Astrocyte (in vitro differentiated cells and primary cell): ENCODE results near the gene IGSF21. TPM values are rescaled to one million over a fixed set of nuclear protein-coding genes. Genes with fewer than 3 reads are reported as not detected.
A peak's percentile ranks its signal among the peaks of the same experiment; 100 is the strongest.

Experiments used
- DNase-seq: peaks from one replicate; pipeline ENCODE4 v3.0.0-alpha.2; 2010; ENCODE audit warnings: low read depth
- FAIRE-seq: peaks from 2 replicates; lab custom pipeline; 2011; peaks lifted over from hg19 to GRCh38; lab: Jason Lieb, UNC
- H2AFZ ChIP-seq: 2 replicates; pipeline ENCODE4 v1.6.0; 2012; ENCODE audit warnings: low read depth, low read length, inconsistent platforms
- H3K27ac ChIP-seq: 2 replicates; pipeline ENCODE4 v1.5.1; 2011; ENCODE audit warnings: low read depth, low read length, inconsistent platforms
- H3K27me3 ChIP-seq: 2 replicates; pipeline ENCODE4 v1.6.0; 2011; ENCODE audit warnings: low read length, inconsistent platforms; ENCODE audit not compliant: insufficient read depth
- H3K36me3 ChIP-seq: 2 replicates; pipeline ENCODE4 v1.5.1; 2011; ENCODE audit warnings: low read length, inconsistent platforms; ENCODE audit not compliant: insufficient read depth
- H3K4me1 ChIP-seq: 2 replicates; pipeline ENCODE4 v1.5.1; 2011; ENCODE audit warnings: low read length, inconsistent platforms; ENCODE audit not compliant: insufficient read depth
- H3K4me2 ChIP-seq: 2 replicates; pipeline ENCODE4 v1.6.0; 2012; ENCODE audit warnings: low read length, inconsistent platforms
- H3K4me3 ChIP-seq: 2 replicates; pipeline ENCODE4 v1.5.1; 2011; ENCODE audit warnings: low read depth, mild to moderate bottlenecking, low read length, inconsistent platforms; ENCODE audit not compliant: insufficient read depth
- H3K79me2 ChIP-seq: 2 replicates; pipeline ENCODE4 v1.6.0; 2012; ENCODE audit warnings: mild to moderate bottlenecking, low read length, inconsistent platforms; ENCODE audit not compliant: insufficient read depth
- H3K9ac ChIP-seq: 2 replicates; pipeline ENCODE4 v1.6.0; 2012; ENCODE audit warnings: mild to moderate bottlenecking, low read length, inconsistent platforms
- H3K9me3 ChIP-seq: 2 replicates; pipeline ENCODE4 v1.5.1; 2012; ENCODE audit warnings: low read depth, mild to moderate bottlenecking, low read length, inconsistent platforms; ENCODE audit not compliant: insufficient read depth
- H4K20me1 ChIP-seq: 2 replicates; pipeline ENCODE4 v1.6.0; 2012; ENCODE audit warnings: low read length, inconsistent platforms; ENCODE audit not compliant: insufficient read depth
- H3K27ac Mint-ChIP-seq: one replicate; pipeline ENCODE4 v1.8.0; 2021; ENCODE audit warnings: mild to moderate bottlenecking, mixed read lengths; ENCODE audit not compliant: unreplicated experiment
- H3K27me3 Mint-ChIP-seq: one replicate; pipeline ENCODE4 v1.8.0; 2021; ENCODE audit warnings: low read depth, mixed read lengths; ENCODE audit not compliant: unreplicated experiment
- H3K36me3 Mint-ChIP-seq: one replicate; pipeline ENCODE4 v1.8.0; 2021; ENCODE audit warnings: low read depth, mixed read lengths; ENCODE audit not compliant: unreplicated experiment
- H3K4me1 Mint-ChIP-seq: one replicate; pipeline ENCODE4 v1.8.0; 2021; ENCODE audit warnings: low read depth, mixed read lengths; ENCODE audit not compliant: unreplicated experiment
- H3K4me3 Mint-ChIP-seq: one replicate; pipeline ENCODE4 v1.8.0; 2021; ENCODE audit warnings: mild to moderate bottlenecking, moderate library complexity, mixed read lengths; ENCODE audit not compliant: unreplicated experiment
- H3K9me3 Mint-ChIP-seq: one replicate; pipeline ENCODE4 v1.8.0; 2021; ENCODE audit warnings: mild to moderate bottlenecking, mixed read lengths; ENCODE audit not compliant: unreplicated experiment
- CTCF ChIP-seq: IDR thresholded peaks from 2 replicates; pipeline ENCODE4 v1.5.1; 2011; ENCODE audit warnings: low read depth, mild to moderate bottlenecking, inconsistent platforms, low read length, moderate library complexity; ENCODE audit not compliant: insufficient read depth
- EZH2 ChIP-seq: IDR thresholded peaks from 2 replicates; pipeline ENCODE4 v1.6.1; 2012; ENCODE audit warnings: mild to moderate bottlenecking, low read length, inconsistent platforms; ENCODE audit not compliant: insufficient read depth
- total RNA-seq: library from RNA; stranded (reverse); gene quantifications from 2 replicates; pipeline ENCODE4 v1.2.1, GENCODE V29; 2021

IGSF21 gene
- total RNA-seq, 1 donor from 2014 or later: not detected

DNA sequence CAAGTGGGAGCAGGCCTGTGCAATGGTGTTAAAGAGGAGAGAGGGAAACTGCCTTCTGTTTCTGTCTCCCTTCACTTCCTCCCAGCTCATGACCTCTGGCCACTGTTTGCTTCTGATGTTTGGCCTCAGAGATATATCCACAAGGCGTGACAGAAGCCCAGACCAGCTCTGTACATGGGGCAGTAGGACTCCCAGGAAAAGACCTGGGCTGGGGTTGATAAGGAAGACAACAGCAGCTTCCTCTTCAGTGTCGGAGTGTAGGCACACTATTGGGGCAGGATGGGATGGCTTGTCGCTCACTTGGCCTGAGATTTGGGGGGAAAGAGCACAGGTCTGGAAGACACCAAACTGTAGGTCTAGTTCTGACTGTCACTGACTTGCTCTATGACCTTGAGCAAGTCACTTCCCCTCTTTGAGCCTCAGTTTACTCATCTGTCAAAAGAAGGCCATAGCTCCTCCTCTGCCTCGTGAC, 305.3 kb downstream of the IGSF21 start:
- no peaks in the 10 kb centered on the region for H4K20me1 ChIP-seq
- peaks cover 8% of the 10 kb centered on the region for H3K4me1 Mint-ChIP-seq
- H3K4me1 ChIP-seq: no peaks in the 10 kb centered on the region
- no peak overlapping the region for H3K9ac ChIP-seq
- no peak overlapping the region for H3K4me2 ChIP-seq
- DNase-seq (no peak), FAIRE-seq (no peak)
- H3K9me3 Mint-ChIP-seq: peaks cover 23% of the 10 kb centered on the region
- no peak for TF ChIP-seq EZH2
- TF ChIP-seq CTCF: no peak
- no peak overlapping the region for H3K4me3 Mint-ChIP-seq
- no peak overlapping the region for H2AFZ ChIP-seq
- H3K36me3 ChIP-seq: no peaks in the 10 kb centered on the region
- H3K79me2 ChIP-seq: no peaks in the 10 kb centered on the region
- no peak overlapping the region for H3K27ac Mint-ChIP-seq
- H3K27me3 ChIP-seq: no peaks in the 10 kb centered on the region
- H3K9me3 ChIP-seq: peaks cover 9% of the 10 kb centered on the region
- peaks cover 24% of the 10 kb centered on the region for H3K27me3 Mint-ChIP-seq
- H3K4me3 ChIP-seq: no peak overlapping the region
- no peak overlapping the region for H3K27ac ChIP-seq
- H3K36me3 Mint-ChIP-seq: peaks cover 4% of the 10 kb centered on the region

DNA sequence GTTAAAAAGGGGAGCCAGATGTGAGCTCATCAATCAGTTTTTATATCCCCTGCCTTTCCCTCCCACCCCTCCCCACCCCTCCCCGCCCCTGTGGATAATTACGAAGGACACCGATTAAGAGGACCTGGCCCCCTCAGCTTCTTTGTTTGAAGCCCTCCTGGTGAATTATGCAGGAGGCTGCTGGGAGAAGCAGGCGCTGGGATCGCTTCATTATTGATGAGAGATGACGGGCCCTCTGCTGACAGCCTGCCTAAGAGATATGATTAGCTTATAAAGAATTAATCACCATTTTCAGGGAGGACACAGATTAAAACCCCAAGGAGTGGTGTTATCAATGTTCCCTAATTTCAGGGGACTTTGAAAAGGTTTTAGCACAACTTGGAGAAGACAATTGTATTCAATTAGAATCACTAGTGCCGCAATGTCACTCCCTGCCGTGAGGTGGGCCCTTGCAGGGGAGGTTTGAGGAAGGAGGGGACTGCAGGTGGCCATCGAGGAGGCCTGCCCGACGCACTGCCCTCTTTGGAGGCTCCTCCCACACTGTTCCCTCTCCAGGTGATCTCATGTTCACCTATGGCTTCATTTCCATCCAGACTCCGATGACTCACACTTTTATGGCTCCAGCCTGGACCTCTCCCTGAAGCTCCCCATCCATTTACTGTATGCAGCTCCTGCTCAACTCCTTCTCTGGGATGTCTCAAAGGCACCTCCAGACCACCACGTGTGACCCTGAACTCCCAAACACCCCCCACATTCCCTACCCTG, 306.1 kb downstream of the IGSF21 start:
- Histone ChIP-seq H4K20me1 (no peaks in the 10 kb centered on the region), H3K4me2 (no peak overlapping the region), H3K4me1 (no peaks in the 10 kb centered on the region), H3K9ac (no peak overlapping the region), H3K79me2 (no peaks in the 10 kb centered on the region), H3K27me3 (no peaks in the 10 kb centered on the region), H3K9me3 (peaks cover 9% of the 10 kb centered on the region), H2AFZ (no peak overlapping the region), H3K36me3 (no peaks in the 10 kb centered on the region), H3K4me3 (no peak overlapping the region), H3K27ac (no peak overlapping the region)
- no peak for TF ChIP-seq EZH2
- no peak for TF ChIP-seq CTCF
- no peak overlapping the region for H3K27ac Mint-ChIP-seq
- no peak for FAIRE-seq
- no peak overlapping the region for H3K4me3 Mint-ChIP-seq
- H3K9me3 Mint-ChIP-seq: peaks cover 23% of the 10 kb centered on the region
- DNase-seq: no peak
- H3K27me3 Mint-ChIP-seq: peaks cover 21% of the 10 kb centered on the region
- peaks cover 8% of the 10 kb centered on the region for H3K4me1 Mint-ChIP-seq
- peaks cover 4% of the 10 kb centered on the region for H3K36me3 Mint-ChIP-seq

- Mint-ChIP-seq H3K27ac (peak overlapping the region; percentile 82), H3K4me1 (peaks cover 8% of the 10 kb centered on the region), H3K27me3 (peaks cover 19% of the 10 kb centered on the region), H3K36me3 (peaks cover 4% of the 10 kb centered on the region), H3K4me3 (no peak overlapping the region), H3K9me3 (peaks cover 23% of the 10 kb centered on the region)
- Histone ChIP-seq H3K4me3 (no peak overlapping the region), H3K79me2 (no peaks in the 10 kb centered on the region), H3K27me3 (no peaks in the 10 kb centered on the region), H3K9me3 (peaks cover 9% of the 10 kb centered on the region), H3K36me3 (no peaks in the 10 kb centered on the region), H3K4me1 (no peaks in the 10 kb centered on the region), H3K4me2 (no peak overlapping the region), H2AFZ (no peak overlapping the region), H4K20me1 (no peaks in the 10 kb centered on the region), H3K27ac (no peak overlapping the region), H3K9ac (no peak overlapping the region)
- no peak for FAIRE-seq
- TF ChIP-seq CTCF (no peak), EZH2 (no peak)
- DNase-seq: no peak
These were observed 306.7 kb downstream of the IGSF21 start for GRCh38 chr1:18414321-18414720.
